HT1080 (cell line): ENCODE measurements around the gene CYLC1. TPM values are rescaled to one million over a fixed set of nuclear protein-coding genes. Genes with fewer than 3 reads are reported as not detected.

ENCODE experiments used
- DNase-seq: peaks from one replicate; pipeline ENCODE4 v3.0.0-alpha.2; 2015; ENCODE audit warnings: low read depth
- polyA plus RNA-seq, 2 experiments: library from polyadenylated mRNA; depleted of rRNA; stranded (reverse); fragments of >200 nt; gene quantifications; 2 replicates each; pipeline ENCODE4 v1.2.3, GENCODE V29; 2015
- total RNA-seq: library from RNA; depleted of rRNA; stranded (reverse); fragments of >200 nt; shearing (Covaris generic); gene quantifications from 2 replicates; pipeline ENCODE4 v1.2.3, GENCODE V29; 2014; rRNA removed

The CYLC1 gene, protein sequence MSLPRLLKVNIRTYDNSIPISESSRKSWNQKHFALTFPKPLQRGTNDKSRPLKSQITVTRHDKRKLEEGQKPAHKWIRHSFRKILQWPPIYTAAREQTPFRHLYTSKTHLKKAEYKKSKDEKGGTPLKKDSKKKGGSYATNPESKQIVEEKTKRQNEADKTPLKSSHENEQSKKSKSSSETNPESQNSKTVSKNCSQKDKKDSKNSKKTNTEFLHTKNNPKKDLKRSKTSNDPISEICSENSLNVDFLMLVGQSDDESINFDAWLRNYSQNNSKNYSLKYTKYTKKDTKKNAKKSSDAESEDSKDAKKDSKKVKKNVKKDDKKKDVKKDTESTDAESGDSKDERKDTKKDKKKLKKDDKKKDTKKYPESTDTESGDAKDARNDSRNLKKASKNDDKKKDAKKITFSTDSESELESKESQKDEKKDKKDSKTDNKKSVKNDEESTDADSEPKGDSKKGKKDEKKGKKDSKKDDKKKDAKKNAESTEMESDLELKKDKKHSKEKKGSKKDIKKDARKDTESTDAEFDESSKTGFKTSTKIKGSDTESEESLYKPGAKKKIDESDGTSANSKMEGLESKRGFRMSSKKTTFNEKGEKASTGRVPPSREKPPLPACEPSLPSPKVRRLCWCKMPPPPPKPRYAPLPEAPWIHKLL
- total RNA-seq: not detected in 2 replicates
- polyA plus RNA-seq (2015; cell fraction: cytosol; rRNA removed): not detected in 2 replicates
- not detected in 2 replicates for polyA plus RNA-seq (2015; cell fraction: nucleus; rRNA removed)

DNA sequence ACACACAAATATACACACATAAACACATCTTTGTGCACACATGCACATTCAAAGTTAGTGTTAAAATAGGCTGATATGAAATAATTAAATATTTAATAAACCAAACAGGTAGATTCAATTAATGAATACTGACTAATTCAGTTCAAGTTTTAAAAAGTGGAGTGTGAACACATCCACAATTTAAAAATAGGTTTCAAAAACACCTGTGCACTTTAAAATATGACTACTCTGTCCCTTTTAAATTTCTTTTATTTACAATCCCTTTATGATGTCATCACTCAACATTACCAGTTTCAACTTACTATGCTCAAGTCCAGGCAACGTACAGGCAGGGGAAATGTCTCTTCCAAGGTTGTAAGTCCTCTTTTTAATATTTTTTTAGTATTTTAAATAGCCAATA is at the start of gene CYLC1:
Gene CYLC1 (plus strand): TSS at position 301 of the 400 bp plus-strand sequence. CDS start 37 bp downstream, at position 338.
- no peak for DNase-seq

DNA sequence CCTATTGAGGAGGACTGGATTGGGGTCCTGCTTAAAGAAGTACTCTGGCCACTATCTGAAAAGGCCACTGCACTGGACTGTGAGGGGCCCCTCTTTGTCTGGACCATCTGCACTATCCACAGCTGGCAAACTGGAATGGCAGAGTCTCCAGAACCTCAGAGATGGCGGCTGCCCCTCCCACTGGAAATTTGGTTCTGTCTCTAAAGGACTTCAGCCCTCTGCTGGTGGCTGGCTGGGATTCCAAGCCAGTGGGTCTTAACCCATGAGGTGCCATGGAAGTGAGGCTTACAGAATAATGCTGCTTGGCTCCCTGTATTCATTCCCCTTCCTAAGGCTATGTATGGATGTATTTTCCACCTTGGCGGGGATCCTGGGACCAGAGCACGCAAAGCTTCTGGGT is 41.6 kb upstream of the CYLC1 start:
- DNase-seq: peak; percentile 7

DNA sequence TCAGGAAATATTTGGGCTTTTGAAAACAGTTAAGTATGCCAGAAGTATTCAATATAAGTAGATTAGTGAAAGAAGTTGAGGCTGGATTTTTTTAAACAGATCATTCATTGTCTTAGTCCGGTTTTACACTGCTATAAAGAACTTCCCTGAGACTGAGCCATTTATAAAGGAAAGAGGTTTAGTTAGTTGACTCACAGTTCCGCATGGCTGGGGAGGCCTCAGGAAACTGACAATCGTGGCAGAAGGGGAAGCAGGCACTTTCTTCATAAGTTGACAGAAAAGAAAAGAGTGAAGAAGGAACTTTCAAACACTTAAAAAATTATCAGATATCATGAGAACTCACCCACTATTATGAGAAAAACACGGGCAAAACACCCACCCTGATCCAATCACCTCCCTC is 31.1 kb upstream of the CYLC1 start:
- no peak for DNase-seq

DNA sequence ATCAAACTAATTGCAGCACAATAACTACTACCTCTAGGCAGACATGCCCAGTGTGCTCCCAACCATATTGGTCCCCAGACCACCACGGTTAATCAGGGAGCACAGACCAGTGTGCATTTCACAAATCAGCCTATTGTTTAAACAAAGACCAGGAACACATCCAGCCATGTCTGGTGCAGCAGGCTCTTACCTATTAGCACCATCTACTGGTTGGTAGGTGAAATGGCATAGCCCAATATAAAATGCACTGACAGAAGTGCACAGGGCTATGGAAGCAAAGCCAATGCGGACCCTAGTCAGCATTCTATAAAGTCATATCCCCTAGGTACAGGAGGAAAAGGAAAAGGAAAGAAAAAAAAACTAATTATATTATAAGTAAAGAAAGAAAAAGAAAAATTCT is 15.5 kb upstream of the CYLC1 start:
- peak; percentile 0 for DNase-seq

DNA sequence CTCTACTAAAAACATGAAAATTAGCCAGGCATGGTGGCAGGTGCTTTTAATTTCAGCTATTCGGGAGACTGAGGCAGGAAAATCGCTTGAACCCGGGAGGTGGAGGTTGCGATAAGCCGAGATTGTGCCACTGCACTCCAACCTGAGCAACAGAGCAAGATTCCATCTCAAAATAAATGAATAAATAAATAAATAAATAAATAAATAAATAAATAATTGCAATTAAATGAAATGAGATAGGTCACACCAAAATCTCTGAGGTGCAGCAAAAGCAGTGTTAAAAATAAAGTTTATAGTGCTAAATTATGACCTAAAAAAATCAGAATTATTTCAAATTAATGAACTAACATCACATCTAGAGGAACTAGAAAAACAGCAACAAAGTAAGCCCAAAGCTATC is 13.6 kb upstream of the CYLC1 start:
- DNase-seq: no peak

DNA sequence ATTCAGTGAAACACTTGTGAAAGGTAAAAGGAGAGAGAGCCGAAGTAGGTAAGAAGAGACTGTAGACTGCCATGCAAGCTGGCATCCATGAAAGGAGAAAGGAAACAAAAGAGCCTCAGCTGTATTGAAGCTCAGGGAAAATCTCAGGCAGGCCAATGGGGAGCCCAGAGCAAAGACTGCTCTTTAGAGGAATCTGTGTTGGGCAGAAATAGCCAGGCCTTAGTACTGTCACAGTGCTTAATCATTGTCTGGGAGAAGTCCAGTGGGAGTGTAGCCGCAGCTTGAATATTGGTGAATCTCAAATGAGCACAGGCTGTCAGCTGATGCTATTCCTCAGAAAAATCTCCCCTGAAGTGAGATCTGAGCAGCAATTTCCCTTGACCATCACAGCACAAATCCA is 27.6 kb downstream of the CYLC1 start:
- no peak for DNase-seq

DNA sequence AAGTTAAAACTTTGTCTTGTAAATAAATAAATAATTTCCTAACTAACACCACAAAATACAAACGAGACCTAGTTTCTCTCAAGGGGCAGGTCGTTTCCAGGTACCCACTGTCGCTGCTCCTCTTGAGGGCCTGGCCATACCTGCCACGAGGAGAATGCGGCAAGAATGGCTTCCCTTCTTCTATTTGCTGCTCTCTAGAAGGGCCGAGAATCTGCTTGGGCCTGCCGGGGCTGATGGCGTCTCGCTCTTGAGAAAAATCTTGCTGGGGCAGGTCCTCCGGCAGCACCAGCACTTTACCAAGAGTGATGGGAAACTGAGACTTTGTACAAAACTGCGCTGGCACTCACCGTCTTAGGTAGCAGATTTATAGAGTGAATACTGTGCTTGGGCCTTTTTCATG is 31.5 kb downstream of the CYLC1 start:
- DNase-seq: no peak

DNA sequence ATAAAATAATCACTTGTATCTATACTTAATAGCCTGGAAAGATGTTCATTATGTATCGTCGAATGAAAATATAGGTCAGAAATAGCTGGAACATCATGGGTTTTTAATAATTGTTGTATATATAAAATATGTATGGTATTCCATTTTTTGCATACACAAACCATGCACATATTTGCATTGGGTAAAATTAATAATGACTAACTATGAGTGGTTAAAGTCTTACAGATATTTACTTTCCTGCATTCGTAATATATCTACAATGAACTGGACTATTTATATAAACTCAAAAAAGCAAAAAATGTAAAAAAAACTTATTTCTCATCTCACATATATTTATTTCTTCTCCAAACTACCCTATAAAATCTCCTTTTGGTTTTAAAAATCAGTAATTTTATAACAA is 46.0 kb downstream of the CYLC1 start:
- no peak for DNase-seq

DNA sequence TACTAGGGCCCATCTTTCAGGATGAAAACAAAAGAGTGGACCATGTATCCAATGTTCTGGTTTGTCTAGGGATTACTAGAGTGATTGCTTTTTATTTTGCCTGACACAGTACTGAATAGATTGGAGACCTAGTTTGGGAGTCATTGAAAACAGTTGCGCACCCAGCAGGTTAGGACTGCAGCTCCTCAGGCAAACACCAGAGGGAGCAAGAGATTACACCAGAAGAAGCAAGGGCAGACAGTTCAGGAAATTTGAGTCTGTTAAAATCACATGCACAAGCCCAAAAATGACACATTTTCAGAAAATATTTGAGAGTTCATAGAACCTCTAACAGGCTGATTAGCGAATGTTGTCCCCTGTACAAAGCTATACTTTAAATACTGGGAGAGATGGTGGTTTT is 55.6 kb downstream of the CYLC1 start:
- peak; percentile 6 for DNase-seq

DNA sequence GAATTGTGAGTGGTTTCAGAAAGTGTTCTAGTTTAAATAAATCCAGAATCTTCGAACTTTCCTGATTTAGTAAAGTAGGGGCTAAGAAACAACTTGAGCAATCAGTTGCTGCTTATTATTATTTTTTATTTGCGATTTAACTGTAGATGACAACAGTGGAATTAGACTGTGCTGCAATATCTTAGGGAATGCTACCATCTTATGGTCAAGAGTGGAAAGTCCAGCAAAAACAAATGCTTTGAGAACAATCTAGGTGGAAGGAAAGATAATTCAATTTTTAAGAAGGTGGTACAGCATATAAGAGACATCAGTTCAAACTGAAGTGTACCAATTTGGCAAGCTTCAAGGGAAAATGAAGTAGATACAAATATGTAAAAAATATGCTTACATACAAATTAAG is 73.3 kb downstream of the CYLC1 start:
- no peak for DNase-seq
